Progenitor cell of endocrine pancreas (in vitro differentiated cells): ENCODE data around the gene MFAP1. TPM values are rescaled to one million over a fixed set of nuclear protein-coding genes. Genes with fewer than 3 reads are reported as not detected.
A peak's percentile ranks its signal among the peaks of the same experiment; 100 is the strongest.

Experiments
- DNase-seq: peaks from one replicate; pipeline ENCODE4 v3.0.0; 2021; ENCODE audit warnings: low spot score; ENCODE audit not compliant: unreplicated experiment
- H3K27ac Mint-ChIP-seq: 2 replicates; pipeline ENCODE4 v1.8.0; 2021; ENCODE audit warnings: mild to moderate bottlenecking, moderate library complexity, mixed read lengths
- H3K27me3 Mint-ChIP-seq: 2 replicates; pipeline ENCODE4 v1.8.0; 2021; ENCODE audit warnings: mixed read lengths
- H3K36me3 Mint-ChIP-seq: 2 replicates; pipeline ENCODE4 v1.8.0; 2022; ENCODE audit warnings: mixed read lengths; ENCODE audit not compliant: insufficient read depth
- H3K4me1 Mint-ChIP-seq: 2 replicates; pipeline ENCODE4 v1.8.0; 2021; ENCODE audit warnings: low read depth, mixed read lengths
- H3K4me3 Mint-ChIP-seq: 2 replicates; pipeline ENCODE4 v1.8.0; 2021; ENCODE audit warnings: low read depth, mild to moderate bottlenecking, moderate library complexity, mixed read lengths
- H3K9me3 Mint-ChIP-seq: 2 replicates; pipeline ENCODE4 v1.8.0; 2021; ENCODE audit warnings: low read depth, mixed read lengths
- total RNA-seq: library from RNA; stranded (reverse); gene quantifications from 2 replicates; pipeline ENCODE4 v1.2.1, GENCODE V29; 2021
- TF ChIP-seq, protein P1 (sequence below): fragments of 200-600 bp; sonication (generic); IDR thresholded peaks from one replicate; pipeline ENCODE4 v1.5.0; 2021; ENCODE audit warnings: antibody characterized with exemption, mild to moderate bottlenecking; ENCODE audit not compliant: unreplicated experiment

MFAP1 gene
- total RNA-seq, 1 donor from 2014 or later = 37.9 TPM

DNA sequence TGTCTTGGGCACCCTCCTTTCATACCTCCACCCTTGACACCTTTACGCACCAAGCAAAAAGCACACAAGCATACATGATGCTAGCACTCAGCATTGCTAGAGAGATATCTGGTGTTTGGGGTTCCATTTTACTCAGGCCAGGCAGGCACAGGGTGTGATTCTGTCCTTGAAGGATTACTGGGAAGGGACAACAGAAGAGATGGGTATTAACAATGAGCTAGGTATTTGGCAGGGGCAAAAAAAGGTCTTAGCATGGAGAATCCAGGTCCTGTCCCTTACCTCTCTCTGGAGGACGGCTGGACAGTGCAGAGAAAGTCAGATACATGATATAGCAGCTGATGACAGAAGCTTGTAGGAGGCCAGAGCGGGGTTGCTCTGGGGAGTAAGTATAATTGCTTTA, 27.9 kb downstream of the MFAP1 start:
- Mint-ChIP-seq H3K27me3 (no peaks in the 10 kb centered on the region), H3K4me3 (no peak overlapping the region), H3K9me3 (no peaks in the 10 kb centered on the region), H3K27ac (peak overlapping the region; percentile 15), H3K36me3 (peaks cover 22% of the 10 kb centered on the region), H3K4me1 (peaks cover 34% of the 10 kb centered on the region)
- DNase-seq = no peak
- TF ChIP-seq, protein P1, sequence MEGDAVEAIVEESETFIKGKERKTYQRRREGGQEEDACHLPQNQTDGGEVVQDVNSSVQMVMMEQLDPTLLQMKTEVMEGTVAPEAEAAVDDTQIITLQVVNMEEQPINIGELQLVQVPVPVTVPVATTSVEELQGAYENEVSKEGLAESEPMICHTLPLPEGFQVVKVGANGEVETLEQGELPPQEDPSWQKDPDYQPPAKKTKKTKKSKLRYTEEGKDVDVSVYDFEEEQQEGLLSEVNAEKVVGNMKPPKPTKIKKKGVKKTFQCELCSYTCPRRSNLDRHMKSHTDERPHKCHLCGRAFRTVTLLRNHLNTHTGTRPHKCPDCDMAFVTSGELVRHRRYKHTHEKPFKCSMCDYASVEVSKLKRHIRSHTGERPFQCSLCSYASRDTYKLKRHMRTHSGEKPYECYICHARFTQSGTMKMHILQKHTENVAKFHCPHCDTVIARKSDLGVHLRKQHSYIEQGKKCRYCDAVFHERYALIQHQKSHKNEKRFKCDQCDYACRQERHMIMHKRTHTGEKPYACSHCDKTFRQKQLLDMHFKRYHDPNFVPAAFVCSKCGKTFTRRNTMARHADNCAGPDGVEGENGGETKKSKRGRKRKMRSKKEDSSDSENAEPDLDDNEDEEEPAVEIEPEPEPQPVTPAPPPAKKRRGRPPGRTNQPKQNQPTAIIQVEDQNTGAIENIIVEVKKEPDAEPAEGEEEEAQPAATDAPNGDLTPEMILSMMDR = no peak

DNA sequence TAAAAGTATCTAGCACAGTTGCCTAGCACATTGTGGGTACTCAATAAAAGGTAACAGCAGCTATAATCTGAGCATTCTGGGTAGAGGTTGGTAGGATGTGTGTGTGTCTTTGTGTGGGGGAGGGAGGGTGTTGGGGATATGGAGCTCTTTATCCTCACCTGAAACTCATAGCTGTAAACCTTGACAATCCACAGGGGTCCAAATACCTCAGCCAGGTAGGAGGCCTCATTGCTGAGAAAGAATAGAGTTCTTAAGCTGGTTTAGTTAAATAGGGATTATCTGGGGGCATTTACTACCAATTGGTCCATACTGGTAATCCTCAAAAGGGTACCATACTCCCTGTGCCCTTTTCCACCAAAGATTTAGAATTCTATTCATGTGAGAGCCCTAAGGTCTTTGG, 28.5 kb downstream of the MFAP1 start:
- Mint-ChIP-seq H3K4me1 (peaks cover 30% of the 10 kb centered on the region), H3K27ac (no peak overlapping the region), H3K9me3 (no peaks in the 10 kb centered on the region), H3K27me3 (no peaks in the 10 kb centered on the region), H3K36me3 (peaks cover 22% of the 10 kb centered on the region), H3K4me3 (no peak overlapping the region)
- TF ChIP-seq, protein P1 = no peak
- no peak for DNase-seq

DNA sequence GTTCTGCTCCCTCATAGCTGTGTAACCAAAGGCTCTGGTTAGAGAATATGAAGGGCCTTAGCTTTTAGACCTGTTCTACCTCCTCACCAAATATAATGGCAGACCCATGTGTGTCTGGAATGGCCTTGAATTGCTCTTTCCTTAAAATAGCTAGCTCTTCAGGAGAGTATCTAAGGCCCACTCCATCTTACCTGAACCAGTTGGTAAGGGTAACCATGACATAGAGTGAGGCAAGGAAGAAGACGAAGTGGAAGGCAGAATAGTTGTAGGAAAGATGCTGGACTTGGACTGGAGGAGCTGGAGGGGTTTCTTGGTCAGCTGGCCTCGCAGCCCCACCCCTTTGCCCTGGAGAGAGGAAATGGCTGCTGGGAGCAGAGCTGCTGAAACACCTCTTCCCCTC, 29.3 kb downstream of the MFAP1 start:
- Mint-ChIP-seq H3K9me3 (no peaks in the 10 kb centered on the region), H3K4me1 (peaks cover 26% of the 10 kb centered on the region), H3K36me3 (peaks cover 19% of the 10 kb centered on the region), H3K4me3 (no peak overlapping the region), H3K27ac (no peak overlapping the region), H3K27me3 (no peaks in the 10 kb centered on the region)
- no peak for DNase-seq
- TF ChIP-seq, protein P1 = no peak

DNA sequence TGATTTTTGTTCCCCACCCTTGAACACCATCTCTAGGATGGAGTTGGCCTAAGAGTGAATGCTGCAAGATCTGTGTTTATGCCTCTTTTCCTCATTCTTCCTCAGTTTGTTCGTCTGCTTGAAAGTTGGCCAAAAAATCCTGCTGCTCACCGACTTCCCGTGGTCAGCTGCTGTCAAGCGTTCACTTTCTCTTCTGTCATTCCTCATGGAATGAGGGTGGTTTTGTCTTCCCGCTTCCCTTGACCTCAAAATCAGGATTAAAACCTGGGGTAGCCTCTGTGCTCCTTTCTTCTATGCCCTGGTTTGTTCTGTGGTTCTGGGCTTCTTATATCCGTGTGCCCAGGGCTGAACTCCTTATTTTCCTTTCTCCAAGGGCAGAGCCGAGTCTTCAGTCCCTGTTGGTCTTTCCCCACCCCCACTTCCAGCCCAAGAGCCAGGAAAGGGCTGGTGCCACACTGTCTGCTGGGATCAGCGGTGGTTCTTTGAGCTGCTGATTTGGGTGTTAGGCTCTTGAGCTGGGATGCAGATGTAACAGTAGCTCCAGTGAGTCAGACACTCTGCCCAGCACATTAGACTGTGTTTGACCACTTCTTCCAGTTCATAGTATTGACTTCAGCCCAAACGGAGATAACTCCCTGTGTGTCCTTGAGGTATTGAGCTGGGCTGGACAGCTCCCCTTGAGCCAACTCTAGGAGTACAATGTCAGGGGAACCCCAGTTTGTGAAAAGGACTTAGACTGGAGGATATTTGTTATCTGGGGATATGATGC, 30.0 kb downstream of the MFAP1 start:
- TF ChIP-seq, protein P1 = no peak
- H3K36me3 Mint-ChIP-seq = peaks cover 15% of the 10 kb centered on the region
- no peak for DNase-seq
- peaks cover 24% of the 10 kb centered on the region for H3K4me1 Mint-ChIP-seq
- H3K9me3 Mint-ChIP-seq = no peaks in the 10 kb centered on the region
- H3K27ac Mint-ChIP-seq = peak overlapping the region; percentile 100
- no peaks in the 10 kb centered on the region for H3K27me3 Mint-ChIP-seq
- peak overlapping the region; percentile 96 for H3K4me3 Mint-ChIP-seq

DNA sequence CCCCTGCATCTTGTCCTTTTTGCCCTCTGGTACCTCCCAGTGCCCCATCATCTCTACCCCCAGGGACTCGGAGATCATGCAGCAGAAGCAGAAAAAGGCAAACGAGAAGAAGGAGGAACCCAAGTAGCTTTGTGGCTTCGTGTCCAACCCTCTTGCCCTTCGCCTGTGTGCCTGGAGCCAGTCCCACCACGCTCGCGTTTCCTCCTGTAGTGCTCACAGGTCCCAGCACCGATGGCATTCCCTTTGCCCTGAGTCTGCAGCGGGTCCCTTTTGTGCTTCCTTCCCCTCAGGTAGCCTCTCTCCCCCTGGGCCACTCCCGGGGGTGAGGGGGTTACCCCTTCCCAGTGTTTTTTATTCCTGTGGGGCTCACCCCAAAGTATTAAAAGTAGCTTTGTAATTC, 30.8 kb downstream of the MFAP1 start:
- H3K27me3 Mint-ChIP-seq = no peaks in the 10 kb centered on the region
- TF ChIP-seq, protein P1 = no peak
- peaks cover 23% of the 10 kb centered on the region for H3K4me1 Mint-ChIP-seq
- H3K9me3 Mint-ChIP-seq = no peaks in the 10 kb centered on the region
- DNase-seq = no peak
- peaks cover 13% of the 10 kb centered on the region for H3K36me3 Mint-ChIP-seq
- peak overlapping the region; percentile 96 for H3K4me3 Mint-ChIP-seq
- H3K27ac Mint-ChIP-seq = peak overlapping the region; percentile 100
